HG02678 (cell line): ENCODE data around the gene LYRM2.
A peak's percentile ranks its signal among the peaks of the same experiment; 100 is the strongest.

Experiments used
- ATAC-seq: cut with Tn5 transposase; IDR thresholded peaks from one replicate; pipeline ENCODE4 v1.9.1; 2021; ENCODE audit warnings: mild to moderate bottlenecking, moderate library complexity; ENCODE audit not compliant: unreplicated experiment

Gene LYRM2

GRCh38 chr6:89638320-89639195 is at the start of gene LYRM2:
LYRM2 (minus strand) TSS chr6:89638747; CDS start chr6:89638716, 31 bp downstream.
- ATAC-seq: peak; percentile 98

GRCh38 chr6:89688328-89688727 is 49.8 kb upstream of the LYRM2 start:
- ATAC-seq: no peak

GRCh38 chr6:89685311-89685710 is 46.8 kb upstream of the LYRM2 start:
- no peak for ATAC-seq

GRCh38 chr6:89682991-89683390 is 44.4 kb upstream of the LYRM2 start:
- ATAC-seq: no peak

- no peak for ATAC-seq
Observed at GRCh38 chr6:89681983-89682564, 43.5 kb upstream of the LYRM2 start.

- no peak for ATAC-seq
Observed at GRCh38 chr6:89680551-89680950, 42.0 kb upstream of the LYRM2 start.

- ATAC-seq: no peak
Observed at GRCh38 chr6:89680150-89680549, 41.6 kb upstream of the LYRM2 start.

- no peak for ATAC-seq
Observed at GRCh38 chr6:89679215-89680120, 40.9 kb upstream of the LYRM2 start.

GRCh38 chr6:89678531-89678930 is 40.0 kb upstream of the LYRM2 start:
- no peak for ATAC-seq

- no peak for ATAC-seq
Observed at GRCh38 chr6:89675949-89676748, 37.6 kb upstream of the LYRM2 start.

- ATAC-seq: no peak
Observed at GRCh38 chr6:89670935-89671565, 32.5 kb upstream of the LYRM2 start.

GRCh38 chr6:89669002-89669401 is 30.5 kb upstream of the LYRM2 start:
- no peak for ATAC-seq

- no peak for ATAC-seq
Observed at GRCh38 chr6:89667872-89668556, 29.5 kb upstream of the LYRM2 start.

GRCh38 chr6:89662659-89663223 is 24.2 kb upstream of the LYRM2 start:
- ATAC-seq: no peak

- ATAC-seq: no peak
Observed at GRCh38 chr6:89661559-89661958, 23.0 kb upstream of the LYRM2 start.

- ATAC-seq: no peak
Observed at GRCh38 chr6:89660981-89661380, 22.4 kb upstream of the LYRM2 start.

GRCh38 chr6:89657445-89658158 is 19.1 kb upstream of the LYRM2 start:
- no peak for ATAC-seq

- ATAC-seq: no peak
Observed at GRCh38 chr6:89655122-89655521, 16.6 kb upstream of the LYRM2 start.

- no peak for ATAC-seq
Observed at GRCh38 chr6:89650579-89650978, 12.0 kb upstream of the LYRM2 start.
